HCT116 (cell line): ENCODE results near the gene C5orf46. TPM values are rescaled to one million over a fixed set of nuclear protein-coding genes. Genes with fewer than 3 reads are reported as not detected.

Experiments used
- ATAC-seq: fragments of 200-7000 bp; cut with Tn5 transposase; 2 replicates; pipeline ENCODE4 v1.9.1; 2020; ENCODE audit warnings: mild to moderate bottlenecking, moderate library complexity
- BruUV-seq: library from RNA; stranded (reverse); fragments of 400-500 nt; replicated peaks from 2 replicates; lab custom pipeline; 2021; lab: Mats Ljungman, UMichigan
- CTCF ChIA-PET: fragments of 300-600 bp; sonication (Branson Sonifier 250); formaldehyde crosslinking; loops from one replicate; lab custom pipeline; 2021; ENCODE audit warnings: antibody characterized with exemption; lab: Charles Lee
- POLR2A ChIA-PET: fragments of 300-600, 350-600 bp; sonication (Branson Sonifier 250); formaldehyde crosslinking; loops from one replicate; lab custom pipeline; 2021; ENCODE audit warnings: antibody characterized with exemption; lab: Charles Lee
- RAD21 ChIA-PET, 2 experiments: fragments of 300-600 bp; sonication (Branson Sonifier 250); formaldehyde crosslinking; loops; one replicate each; lab custom pipeline; 2023; ENCODE audit warnings: low total read pairs in 2 of 2; ENCODE audit not compliant: uncharacterized antibody in 2 of 2, unreplicated experiment in 2 of 2, low non-redundant PET in 1 of 2; lab: Charles Lee
- DNase-seq: peaks from one replicate; pipeline ENCODE4 v3.0.0-alpha.2; 2010; ENCODE audit warnings: low read depth, low spot score
- H2AFZ ChIP-seq: fragments of 200-600 bp; shearing (Covaris generic), sonication (generic); 2 replicates; pipeline ENCODE4 v1.6.1; 2017; ENCODE audit warnings: low read depth, mixed run types, mixed read lengths, antibody characterized with exemption, low read length; ENCODE audit not compliant: poor library complexity, severe bottlenecking
- H3K27ac ChIP-seq: 2 replicates; pipeline ENCODE4 v1.5.1; 2012; ENCODE audit warnings: low read depth, low read length
- H3K27me3 ChIP-seq: fragments of 200-600 bp; sonication (generic); 2 replicates; pipeline ENCODE4 v1.6.1; 2016; ENCODE audit warnings: mixed run types, low read length, mixed read lengths; ENCODE audit not compliant: insufficient read depth
- H3K36me3 ChIP-seq, 2 experiments: fragments of 200-500 bp in 1 of 2; fragments of 200-600 bp in 1 of 2; sonication (Bioruptor generic) in 1 of 2; sonication (generic) in 1 of 2; 2 replicates each; pipeline versions ENCODE4 v1.5.1 to v1.6.1; 2014 to 2016; ENCODE audit warnings: low read length in 2 of 2, inconsistent platforms in 1 of 2, mixed read lengths in 1 of 2, mixed run types in 1 of 2; ENCODE audit not compliant: insufficient read depth in 2 of 2, control insufficient read depth in 1 of 2
- H3K4me1 ChIP-seq, 2 experiments: fragments of 200-600 bp in 1 of 2; sonication (generic) in 1 of 2; 2 replicates each; pipeline versions ENCODE4 v1.5.1 to v1.6.1; 2012 to 2017; ENCODE audit warnings: low read length in 2 of 2, inconsistent platforms in 1 of 2, mild to moderate bottlenecking in 1 of 2, mixed read lengths in 1 of 2, mixed run types in 1 of 2, moderate library complexity in 1 of 2; ENCODE audit not compliant: insufficient read depth in 2 of 2, control insufficient read depth in 1 of 2
- H3K4me2 ChIP-seq: fragments of 200-600 bp; sonication (generic); 2 replicates; pipeline ENCODE4 v1.6.1; 2017; ENCODE audit warnings: mixed run types, low read length, mixed read lengths
- H3K4me3 ChIP-seq, 2 experiments: fragments of 200-600 bp in 1 of 2; sonication (generic) in 1 of 2; replicated peaks in 1 of 2; 2 replicates each; pipeline ENCODE4 v1.5.1; 2011 to 2016; ENCODE audit warnings: low read length in 2 of 2, control low read depth in 1 of 2, low read depth in 1 of 2, mild to moderate bottlenecking in 1 of 2, mixed read lengths in 1 of 2, mixed run types in 1 of 2
- H3K79me2 ChIP-seq: fragments of 200-600 bp; sonication (generic); 2 replicates; pipeline ENCODE4 v1.6.1; 2017; ENCODE audit warnings: mild to moderate bottlenecking, mixed run types, low read length, moderate library complexity, mixed read lengths; ENCODE audit not compliant: insufficient read depth
- H3K9ac ChIP-seq: fragments of 200-600 bp; sonication (generic); 2 replicates; pipeline ENCODE4 v1.6.1; 2016; ENCODE audit warnings: low read length, mixed read lengths
- H3K9me2 ChIP-seq: fragments of 200-600 bp; sonication (generic), shearing (Covaris generic); 2 replicates; pipeline ENCODE4 v1.6.1; 2017; ENCODE audit warnings: mixed run types, mild to moderate bottlenecking, moderate library complexity; ENCODE audit not compliant: insufficient read depth
- H3K9me3 ChIP-seq, 2 experiments: fragments of 200-500 bp in 1 of 2; fragments of 200-600 bp in 1 of 2; sonication (Bioruptor generic) in 1 of 2; sonication (generic) in 1 of 2; 2 replicates each; pipeline ENCODE4 v1.6.1; 2014 to 2017; ENCODE audit warnings: low read length in 2 of 2, mixed read lengths in 2 of 2, inconsistent platforms in 1 of 2, low read depth in 1 of 2, mild to moderate bottlenecking in 1 of 2, mixed run types in 1 of 2, moderate library complexity in 1 of 2; ENCODE audit not compliant: control insufficient read depth in 1 of 2, insufficient read depth in 1 of 2
- H4K20me1 ChIP-seq: fragments of 200-600 bp; sonication (generic), shearing (Covaris generic); 2 replicates; pipeline ENCODE4 v1.6.1; 2017; ENCODE audit warnings: mixed run types, mild to moderate bottlenecking, moderate library complexity; ENCODE audit not compliant: insufficient read depth
- CBX3 ChIP-seq: IDR thresholded peaks from 2 replicates; pipeline ENCODE4 v1.6.1; 2012; ENCODE audit warnings: low read depth
- CEBPB ChIP-seq: IDR thresholded peaks from 2 replicates; pipeline ENCODE4 v1.6.1; 2012; ENCODE audit warnings: low read depth
- ELF1 ChIP-seq: IDR thresholded peaks from 2 replicates; pipeline ENCODE4 v1.6.1; 2012; ENCODE audit warnings: low read depth, borderline replicate concordance
- EZH2 ChIP-seq: fragments of 200-600 bp; sonication (generic); IDR thresholded peaks from 2 replicates; pipeline ENCODE4 v1.6.1; 2017; ENCODE audit warnings: antibody characterized with exemption, mixed run types
- EZH2phosphoT487 ChIP-seq: fragments of 200-600 bp; IDR thresholded peaks from 2 replicates; pipeline ENCODE4 v1.6.1; 2018; ENCODE audit warnings: antibody characterized with exemption, borderline replicate concordance
- FOSL1 ChIP-seq: IDR thresholded peaks from 2 replicates; pipeline ENCODE4 v1.6.1; 2012; ENCODE audit warnings: low read depth
- JUND ChIP-seq: IDR thresholded peaks from 2 replicates; pipeline ENCODE4 v1.6.1; 2012
- POLR2A ChIP-seq: IDR thresholded peaks from 2 replicates; pipeline ENCODE4 v1.7.0; 2011; ENCODE audit warnings: borderline replicate concordance; ENCODE audit not compliant: insufficient read depth, insufficient read length; ENCODE audit errors: extremely low read depth
- REST ChIP-seq: IDR thresholded peaks from 2 replicates; pipeline ENCODE4 v1.6.1; 2012; ENCODE audit warnings: low read depth
- SP1 ChIP-seq: IDR thresholded peaks from 2 replicates; pipeline ENCODE4 v1.6.1; 2012; ENCODE audit warnings: low read depth
- TCF7L2 ChIP-seq: IDR thresholded peaks from 2 replicates; pipeline ENCODE4 v1.7.0; 2011; ENCODE audit warnings: borderline replicate concordance, inconsistent platforms; ENCODE audit not compliant: insufficient read depth, insufficient read length; ENCODE audit errors: extremely low read depth
- YY1 ChIP-seq: IDR thresholded peaks from 2 replicates; pipeline ENCODE4 v1.6.1; 2011; ENCODE audit warnings: low read length, low read depth, moderate library complexity, mild to moderate bottlenecking; ENCODE audit not compliant: insufficient replicate concordance; ENCODE audit errors: extremely low read depth
- ZFX ChIP-seq: fragments of 450-650 bp; IDR thresholded peaks from 2 replicates; pipeline ENCODE4 v1.6.1; 2017
- ZNF274 ChIP-seq: fragments of 200-500 bp; sonication (Bioruptor generic); IDR thresholded peaks from 2 replicates; pipeline ENCODE4 v1.6.1; 2014; ENCODE audit warnings: mild to moderate bottlenecking, low read depth, low read length, inconsistent platforms
- intact Hi-C: fragments of 100-400 bp; cut with micrococcal nuclease; formaldehyde crosslinking; loops from 2 replicates; pipeline ENCODE4 v1.10.0; 2022
- total RNA-seq: library from RNA; stranded (reverse); gene quantifications from one replicate; pipeline ENCODE4 v1.2.1, GENCODE V29; 2021; ENCODE audit not compliant: unreplicated experiment
- TF ChIP-seq, protein P1 (sequence below): IDR thresholded peaks from 2 replicates; pipeline ENCODE4 v1.6.1; 2011; ENCODE audit warnings: mild to moderate bottlenecking, low read length, moderate library complexity; ENCODE audit not compliant: insufficient replicate concordance; ENCODE audit errors: extremely low read depth
- TF ChIP-seq, protein P2 (sequence below): IDR thresholded peaks from 2 replicates; pipeline ENCODE4 v1.6.1; 2012

C5orf46 gene
- total RNA-seq, 1 experiment from 2014 or later: not detected

DNA sequence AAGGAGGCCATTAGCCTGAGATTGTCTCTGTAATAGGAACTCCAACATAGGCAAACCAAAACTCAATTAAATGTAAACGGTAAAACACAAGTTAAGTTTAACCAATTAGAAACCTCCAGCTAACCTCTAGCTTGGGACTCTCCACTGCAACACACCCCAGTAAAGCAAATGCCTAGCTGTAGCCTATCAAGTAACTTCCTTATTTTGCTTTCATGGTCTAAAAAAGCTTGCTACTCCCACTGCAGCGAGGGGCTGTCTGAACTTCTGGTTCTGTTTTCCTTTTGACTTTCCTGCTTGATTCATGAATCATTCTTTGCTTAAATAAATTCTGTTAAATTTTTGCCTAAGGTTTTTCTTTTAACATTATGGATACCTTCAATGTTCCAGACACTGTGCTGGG lies 24.4 kb upstream of the C5orf46 start:
- no peaks in the 10 kb centered on the region for H3K9me2 ChIP-seq
- no peak overlapping the region for H2AFZ ChIP-seq
- peaks cover 13% of the 10 kb centered on the region; the same call in 1 of the 2 replicates for H3K27me3 ChIP-seq
- no peaks in the 10 kb centered on the region for H3K79me2 ChIP-seq
- ChIA-PET RAD21 (no interaction called here), POLR2A (no interaction called here), CTCF (no interaction called here)
- no peak overlapping the region for H3K27ac ChIP-seq
- H3K4me2 ChIP-seq: no peak overlapping the region
- no peak overlapping the region for H3K9ac ChIP-seq
- BruUV-seq: no TSS peak
- H3K4me1 ChIP-seq: no peaks in the 10 kb centered on the region
- no peaks in the 10 kb centered on the region for H3K9me3 ChIP-seq
- intact Hi-C loops: no loop called here
- DNase-seq (no peak), ATAC-seq (no peak)
- H4K20me1 ChIP-seq: no peaks in the 10 kb centered on the region
- TF ChIP-seq JUND: no peak
- no peak for TF ChIP-seq ELF1
- TF ChIP-seq ZNF274: no peak
- TF ChIP-seq TCF7L2: no peak
- H3K4me3 ChIP-seq: no peak overlapping the region
- no peaks in the 10 kb centered on the region for H3K36me3 ChIP-seq

DNA sequence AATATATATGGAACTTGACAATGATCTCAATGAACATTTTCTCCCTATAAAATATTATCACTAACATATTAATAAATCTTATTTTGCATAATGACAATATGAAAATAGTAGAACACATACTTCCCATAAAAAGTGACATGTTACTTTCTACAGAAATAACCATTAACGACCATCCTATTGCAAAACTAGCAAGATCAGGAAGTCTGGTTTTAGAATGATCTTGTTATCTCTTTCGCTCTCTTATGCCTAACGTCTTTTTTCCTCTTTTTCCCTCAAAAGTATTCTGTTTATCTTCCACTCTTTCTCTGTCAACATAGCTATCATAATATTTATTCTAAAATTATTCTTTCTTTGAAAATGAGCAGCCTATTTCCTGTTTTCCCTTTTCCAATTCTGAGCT lies 21.6 kb upstream of the C5orf46 start:
- H3K9me2 ChIP-seq: no peaks in the 10 kb centered on the region
- DNase-seq (no peak), ATAC-seq (no peak)
- intact Hi-C loops: no loop called here
- no peaks in the 10 kb centered on the region for H4K20me1 ChIP-seq
- 0 out of 2 replicates have a peak, but pooled peaks cover 8% of the 10 kb centered on the region for H3K27me3 ChIP-seq
- RAD21 ChIA-PET: no interaction called here
- no peaks in the 10 kb centered on the region for H3K4me1 ChIP-seq
- no peak overlapping the region for H3K27ac ChIP-seq
- no peak overlapping the region for H3K4me3 ChIP-seq
- no peak overlapping the region for H3K9ac ChIP-seq
- no peak overlapping the region for H3K4me2 ChIP-seq
- H3K9me3 ChIP-seq: no peaks in the 10 kb centered on the region
- H3K36me3 ChIP-seq: no peaks in the 10 kb centered on the region
- POLR2A ChIA-PET: no interaction called here
- no peak overlapping the region for H2AFZ ChIP-seq
- H3K79me2 ChIP-seq: no peaks in the 10 kb centered on the region
- BruUV-seq: no TSS peak
- CTCF ChIA-PET: no interaction called here
- TF ChIP-seq, protein P1, sequence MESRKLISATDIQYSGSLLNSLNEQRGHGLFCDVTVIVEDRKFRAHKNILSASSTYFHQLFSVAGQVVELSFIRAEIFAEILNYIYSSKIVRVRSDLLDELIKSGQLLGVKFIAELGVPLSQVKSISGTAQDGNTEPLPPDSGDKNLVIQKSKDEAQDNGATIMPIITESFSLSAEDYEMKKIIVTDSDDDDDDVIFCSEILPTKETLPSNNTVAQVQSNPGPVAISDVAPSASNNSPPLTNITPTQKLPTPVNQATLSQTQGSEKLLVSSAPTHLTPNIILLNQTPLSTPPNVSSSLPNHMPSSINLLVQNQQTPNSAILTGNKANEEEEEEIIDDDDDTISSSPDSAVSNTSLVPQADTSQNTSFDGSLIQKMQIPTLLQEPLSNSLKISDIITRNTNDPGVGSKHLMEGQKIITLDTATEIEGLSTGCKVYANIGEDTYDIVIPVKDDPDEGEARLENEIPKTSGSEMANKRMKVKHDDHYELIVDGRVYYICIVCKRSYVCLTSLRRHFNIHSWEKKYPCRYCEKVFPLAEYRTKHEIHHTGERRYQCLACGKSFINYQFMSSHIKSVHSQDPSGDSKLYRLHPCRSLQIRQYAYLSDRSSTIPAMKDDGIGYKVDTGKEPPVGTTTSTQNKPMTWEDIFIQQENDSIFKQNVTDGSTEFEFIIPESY: no peak
- TF ChIP-seq EZH2 (no peak), ELF1 (no peak), YY1 (no peak), REST (no peak), POLR2A (no peak), CEBPB (no peak), CBX3 (no peak), SP1 (no peak), FOSL1 (no peak), TCF7L2 (no peak), EZH2phosphoT487 (no peak), ZFX (no peak), JUND (no peak), ZNF274 (no peak)
- TF ChIP-seq, protein P2, sequence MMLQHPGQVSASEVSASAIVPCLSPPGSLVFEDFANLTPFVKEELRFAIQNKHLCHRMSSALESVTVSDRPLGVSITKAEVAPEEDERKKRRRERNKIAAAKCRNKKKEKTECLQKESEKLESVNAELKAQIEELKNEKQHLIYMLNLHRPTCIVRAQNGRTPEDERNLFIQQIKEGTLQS: no peak
